ENCODE measurements around the gene GREM2. TPM values are rescaled to one million over a fixed set of nuclear protein-coding genes. Genes with fewer than 3 reads are reported as not detected.

The GREM2 gene
- total RNA-seq, 5 donors from 2014 or later (not counting 1 experiment from before 2014, with no cell fraction given): 0.23 to 2.9 (median 0.98) TPM

DNA sequence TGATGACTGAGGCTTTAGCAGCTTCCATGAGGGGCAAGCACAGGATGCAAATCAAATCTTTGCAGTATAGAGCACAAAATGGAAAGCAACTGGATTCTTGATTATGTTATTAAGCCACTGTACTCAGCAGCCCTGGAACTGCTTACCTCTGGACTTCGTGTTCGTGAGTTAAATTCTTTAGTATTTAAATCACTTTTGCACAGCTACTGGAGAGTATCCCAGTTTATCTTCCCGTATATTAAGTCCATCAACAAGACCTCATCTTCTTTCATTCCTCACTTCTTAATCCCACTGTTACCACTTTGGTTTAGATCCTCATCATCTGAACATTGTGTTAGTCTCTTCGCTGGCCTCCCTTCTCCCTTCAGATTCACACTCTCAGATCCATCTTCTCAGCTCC is 108.9 kb downstream of the GREM2 start:
- CTCF ChIA-PET: no interaction called here
- 68% methylated on average over 4 of the region's 4 CpGs for WGBS (ENCODE audit: insufficient coverage)
- POLR2A ChIA-PET: no interaction called here

DNA sequence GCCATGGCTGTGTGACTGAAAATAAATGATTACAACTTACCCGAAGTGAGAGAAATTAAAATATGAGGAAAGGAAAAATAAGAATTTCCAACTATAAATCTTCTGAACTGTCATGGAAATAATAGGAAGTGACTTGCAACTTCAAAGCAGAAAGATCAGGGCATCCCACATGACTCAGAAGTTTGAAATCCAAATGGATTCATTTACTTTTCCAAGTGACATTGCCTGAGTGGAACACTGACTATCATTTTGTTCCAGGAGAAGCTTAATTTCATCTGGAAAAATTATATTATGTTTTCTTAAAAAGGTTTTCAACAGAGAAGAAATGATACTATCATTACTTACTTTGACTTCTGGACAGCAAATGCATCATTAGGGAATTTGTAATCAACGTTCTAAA is 110.8 kb downstream of the GREM2 start:
- Mint-ChIP-seq H3K27me3 (no peaks in the 10 kb centered on the region), H3K9me3 (no peaks in the 10 kb centered on the region), H3K4me1 (peaks cover 0 to 4% (median 2%) of the 10 kb centered on the region in 3 donors), H3K4me3 (no peak overlapping the region), H3K27ac (no peak overlapping the region), H3K36me3 (no peaks in the 10 kb centered on the region)
- Histone ChIP-seq H3K4me1 (ENCODE audit: control insufficient read depth in 1 of 2, extremely low read depth in 1 of 2, insufficient read depth in 2 of 2, low read length in 2 of 2) (no peaks in the 10 kb centered on the region), H3K27me3 (replicated peaks in 1 of 2; ENCODE audit: control insufficient read depth in 2 of 2, extremely low read depth in 1 of 2, insufficient read depth in 2 of 2, low read length in 1 of 2) (no peaks in the 10 kb centered on the region), H3K4me3 (ENCODE audit: control insufficient read depth in 1 of 2, extremely low read depth in 1 of 2, low read length in 1 of 2) (no peak overlapping the region), H3K9me3 (no peaks in the 10 kb centered on the region), H3K27ac (ENCODE audit: low read length) (no peak overlapping the region), H3K36me3 (ENCODE audit: control insufficient read depth in 2 of 2, extremely low read depth in 1 of 2, insufficient read depth in 1 of 2, low read length in 1 of 2) (no peaks in the 10 kb centered on the region)
- 60% methylated on average over 1 of the region's 2 CpGs for WGBS (ENCODE audit: insufficient coverage)
- ChIA-PET POLR2A (interaction anchor here in 1 of 2 donors (1.2 kb wide), 1 partner anchor 12 kb away, joined by 3 read pairs; no protein-coding TSS in a partner anchor), CTCF (interaction anchor here in 1 of 2 donors (0.7 kb wide), 1 partner anchor 21 kb away, joined by 3 read pairs; no protein-coding TSS in a partner anchor)
- DNase-seq (no peak), ATAC-seq (replicated peaks in 1 of 4) (no peak)

More for the DNA sequence above, 108.9 kb downstream of the GREM2 start:
- H3K36me3 ChIP-seq (ENCODE audit: control insufficient read depth in 2 of 2, extremely low read depth in 1 of 2, insufficient read depth in 1 of 2, low read length in 1 of 2): no peaks in the 10 kb centered on the region
- no peaks in the 10 kb centered on the region for H3K27me3 Mint-ChIP-seq
- no peak overlapping the region for H3K27ac ChIP-seq (ENCODE audit: low read length)
- H3K4me1 Mint-ChIP-seq: peaks cover 0 to 4% (median 2%) of the 10 kb centered on the region in 3 donors
- no peaks in the 10 kb centered on the region for H3K36me3 Mint-ChIP-seq
- no peak for ATAC-seq (replicated peaks in 1 of 4)
- H3K4me1 ChIP-seq (ENCODE audit: control insufficient read depth in 1 of 2, extremely low read depth in 1 of 2, insufficient read depth in 2 of 2, low read length in 2 of 2): no peaks in the 10 kb centered on the region
- no peaks in the 10 kb centered on the region for H3K9me3 Mint-ChIP-seq
- no peak overlapping the region for H3K4me3 ChIP-seq (ENCODE audit: control insufficient read depth in 1 of 2, extremely low read depth in 1 of 2, low read length in 1 of 2)
- H3K9me3 ChIP-seq: no peaks in the 10 kb centered on the region
- no peak overlapping the region for H3K4me3 Mint-ChIP-seq
- no peak for DNase-seq
- no peak overlapping the region for H3K27ac Mint-ChIP-seq
- no peaks in the 10 kb centered on the region for H3K27me3 ChIP-seq (replicated peaks in 1 of 2; ENCODE audit: control insufficient read depth in 2 of 2, extremely low read depth in 1 of 2, insufficient read depth in 2 of 2, low read length in 1 of 2)

DNA sequence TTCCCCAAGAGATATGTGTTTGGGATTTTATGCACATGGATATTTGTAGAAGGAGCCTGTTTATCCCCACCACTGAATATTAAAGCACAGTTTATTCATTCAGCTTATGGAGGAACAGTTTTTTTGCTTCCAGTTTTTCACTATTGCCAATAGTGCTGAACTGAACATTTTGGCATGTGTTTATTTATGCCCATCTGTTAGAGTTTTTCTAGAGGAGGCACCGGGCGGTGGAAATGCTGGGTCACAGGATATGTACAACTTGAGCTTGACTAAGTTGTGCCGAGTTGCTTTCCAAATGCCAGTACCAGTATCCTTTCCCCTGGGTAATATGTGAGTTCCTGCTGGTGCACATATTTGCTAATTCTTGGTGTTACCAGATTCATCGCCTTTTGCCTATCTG is 111.3 kb downstream of the GREM2 start:
- no peak overlapping the region for H3K27ac ChIP-seq (ENCODE audit: low read length)
- DNase-seq: no peak
- no peaks in the 10 kb centered on the region for H3K27me3 Mint-ChIP-seq

DNA sequence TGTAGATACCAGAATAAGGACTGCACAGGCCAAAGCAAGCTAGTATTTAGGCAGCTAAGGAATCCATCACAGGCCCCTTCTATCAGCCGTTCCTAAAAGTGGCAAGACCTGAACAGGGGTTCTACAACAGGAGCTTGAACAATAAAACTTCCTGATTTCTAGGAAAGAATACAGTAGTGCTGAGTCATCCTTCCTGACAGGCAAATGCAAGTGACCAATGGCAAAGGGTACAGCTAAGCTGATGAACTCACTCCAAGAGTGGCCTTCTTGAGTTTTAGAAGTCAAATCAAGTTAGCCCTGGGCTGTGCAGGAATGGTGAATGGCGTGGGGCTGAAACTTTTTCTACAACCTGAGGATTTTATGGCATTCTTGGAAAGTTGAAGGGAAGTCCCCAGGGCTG is 112.9 kb downstream of the GREM2 start:
- H3K4me3 Mint-ChIP-seq: no peak overlapping the region
- DNase-seq (no peak), ATAC-seq (replicated peaks in 1 of 4) (no peak)
- Histone ChIP-seq H3K4me3 (ENCODE audit: control insufficient read depth in 1 of 2, extremely low read depth in 1 of 2, low read length in 1 of 2) (no peak overlapping the region), H3K9me3 (no peaks in the 10 kb centered on the region), H3K27me3 (replicated peaks in 1 of 2; ENCODE audit: control insufficient read depth in 2 of 2, extremely low read depth in 1 of 2, insufficient read depth in 2 of 2, low read length in 1 of 2) (no peaks in the 10 kb centered on the region), H3K36me3 (ENCODE audit: control insufficient read depth in 2 of 2, extremely low read depth in 1 of 2, insufficient read depth in 1 of 2, low read length in 1 of 2) (no peaks in the 10 kb centered on the region), H3K27ac (ENCODE audit: low read length) (no peak overlapping the region), H3K4me1 (ENCODE audit: control insufficient read depth in 1 of 2, extremely low read depth in 1 of 2, insufficient read depth in 2 of 2, low read length in 2 of 2) (no peaks in the 10 kb centered on the region)
- POLR2A ChIA-PET: no interaction called here
- no peaks in the 10 kb centered on the region for H3K27me3 Mint-ChIP-seq
- H3K4me1 Mint-ChIP-seq: no peaks in the 10 kb centered on the region
- no peaks in the 10 kb centered on the region for H3K36me3 Mint-ChIP-seq
- CTCF ChIA-PET: no interaction called here
- H3K27ac Mint-ChIP-seq: no peak overlapping the region
- no peaks in the 10 kb centered on the region for H3K9me3 Mint-ChIP-seq
- 0% methylated on average over 1 of the region's 2 CpGs for WGBS (ENCODE audit: insufficient coverage)

More for the DNA sequence above, 111.3 kb downstream of the GREM2 start:
- Histone ChIP-seq H3K4me3 (ENCODE audit: control insufficient read depth in 1 of 2, extremely low read depth in 1 of 2, low read length in 1 of 2) (no peak overlapping the region), H3K9me3 (no peaks in the 10 kb centered on the region), H3K27me3 (replicated peaks in 1 of 2; ENCODE audit: control insufficient read depth in 2 of 2, extremely low read depth in 1 of 2, insufficient read depth in 2 of 2, low read length in 1 of 2) (no peaks in the 10 kb centered on the region), H3K36me3 (ENCODE audit: control insufficient read depth in 2 of 2, extremely low read depth in 1 of 2, insufficient read depth in 1 of 2, low read length in 1 of 2) (no peaks in the 10 kb centered on the region), H3K4me1 (ENCODE audit: control insufficient read depth in 1 of 2, extremely low read depth in 1 of 2, insufficient read depth in 2 of 2, low read length in 2 of 2) (no peaks in the 10 kb centered on the region)
- ATAC-seq (replicated peaks in 1 of 4): no peak
- ChIA-PET CTCF (interaction anchor here in 1 of 2 donors (0.7 kb wide), 1 partner anchor 22 kb away, joined by 3 read pairs; no protein-coding TSS in a partner anchor), POLR2A (interaction anchor here in 1 of 2 donors (1.2 kb wide), 1 partner anchor 12 kb away, joined by 3 read pairs; no protein-coding TSS in a partner anchor)
- Mint-ChIP-seq H3K4me3 (no peak overlapping the region), H3K36me3 (no peaks in the 10 kb centered on the region), H3K27ac (no peak overlapping the region), H3K4me1 (peaks cover 0 to 4% (median 2%) of the 10 kb centered on the region in 3 donors), H3K9me3 (no peaks in the 10 kb centered on the region)
- 91% methylated on average over 4 of the region's 4 CpGs for WGBS (ENCODE audit: insufficient coverage)

DNA sequence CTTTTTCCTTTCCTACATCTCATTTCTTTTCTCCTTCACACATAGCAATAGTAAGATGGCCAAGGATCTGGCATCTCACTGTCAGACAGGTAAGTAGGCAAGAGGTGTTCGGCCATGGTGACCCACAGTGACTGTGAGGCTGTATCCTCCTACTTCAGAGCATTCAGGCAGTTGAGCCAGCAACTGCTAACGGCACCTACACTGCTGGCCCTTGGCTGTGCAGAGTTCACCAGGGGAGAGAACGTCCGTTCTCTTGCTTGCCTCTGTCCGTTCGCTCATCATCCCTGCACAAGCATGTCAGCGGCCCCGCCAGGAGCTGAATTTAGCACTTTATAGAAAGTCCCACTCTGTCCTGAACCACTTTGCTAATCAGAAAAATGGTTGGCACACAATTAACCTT is 113.6 kb downstream of the GREM2 start:
- H3K9me3 ChIP-seq: no peaks in the 10 kb centered on the region
- 94% methylated on average over 8 of the region's 8 CpGs for WGBS (ENCODE audit: insufficient coverage)
- no peak overlapping the region for H3K27ac Mint-ChIP-seq
- H3K27me3 ChIP-seq (replicated peaks in 1 of 2; ENCODE audit: control insufficient read depth in 2 of 2, extremely low read depth in 1 of 2, insufficient read depth in 2 of 2, low read length in 1 of 2): peaks cover 0 to 3% of the 10 kb centered on the region in 2 experiments
- ATAC-seq (replicated peaks in 1 of 4) (no peak), DNase-seq (no peak)
- H3K9me3 Mint-ChIP-seq: no peaks in the 10 kb centered on the region
- H3K36me3 Mint-ChIP-seq: no peaks in the 10 kb centered on the region
- H3K36me3 ChIP-seq (ENCODE audit: control insufficient read depth in 2 of 2, extremely low read depth in 1 of 2, insufficient read depth in 1 of 2, low read length in 1 of 2): no peaks in the 10 kb centered on the region
- POLR2A ChIA-PET: no interaction called here
- no peaks in the 10 kb centered on the region for H3K27me3 Mint-ChIP-seq
- no peak overlapping the region for H3K27ac ChIP-seq (ENCODE audit: low read length)
- no peaks in the 10 kb centered on the region for H3K4me1 ChIP-seq (ENCODE audit: control insufficient read depth in 1 of 2, extremely low read depth in 1 of 2, insufficient read depth in 2 of 2, low read length in 2 of 2)
- no peak overlapping the region for H3K4me3 Mint-ChIP-seq
- CTCF ChIA-PET: no interaction called here
- no peak overlapping the region for H3K4me3 ChIP-seq (ENCODE audit: control insufficient read depth in 1 of 2, extremely low read depth in 1 of 2, low read length in 1 of 2)
- no peaks in the 10 kb centered on the region for H3K4me1 Mint-ChIP-seq

DNA sequence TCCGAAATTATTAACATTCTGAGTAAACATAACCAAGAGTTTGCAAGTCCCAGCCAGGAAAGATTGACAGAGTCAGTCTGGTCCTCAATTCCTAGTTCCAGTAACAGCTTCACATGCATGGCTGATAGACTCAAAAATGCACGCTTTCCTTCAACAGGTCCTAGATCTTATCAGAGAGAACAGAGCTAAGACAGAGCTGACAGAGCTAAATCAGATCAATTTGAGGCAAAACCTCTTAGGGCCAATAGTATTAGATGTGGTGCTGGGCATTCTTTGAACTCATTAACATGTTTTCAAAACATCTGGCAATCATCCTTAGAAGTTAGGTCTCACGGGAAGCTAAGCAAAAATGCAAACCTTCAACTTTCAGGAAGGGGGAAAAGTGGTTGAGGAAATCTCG is 114.0 kb downstream of the GREM2 start:
- H3K4me1 Mint-ChIP-seq: no peaks in the 10 kb centered on the region
- no peaks in the 10 kb centered on the region for H3K36me3 Mint-ChIP-seq
- CTCF ChIA-PET: no interaction called here
- Histone ChIP-seq H3K4me3 (ENCODE audit: control insufficient read depth in 1 of 2, extremely low read depth in 1 of 2, low read length in 1 of 2) (no peak overlapping the region), H3K27ac (ENCODE audit: low read length) (no peak overlapping the region), H3K27me3 (replicated peaks in 1 of 2; ENCODE audit: control insufficient read depth in 2 of 2, extremely low read depth in 1 of 2, insufficient read depth in 2 of 2, low read length in 1 of 2) (peaks cover 0 to 6% of the 10 kb centered on the region in 2 experiments), H3K36me3 (ENCODE audit: control insufficient read depth in 2 of 2, extremely low read depth in 1 of 2, insufficient read depth in 1 of 2, low read length in 1 of 2) (no peaks in the 10 kb centered on the region), H3K9me3 (no peaks in the 10 kb centered on the region), H3K4me1 (ENCODE audit: control insufficient read depth in 1 of 2, extremely low read depth in 1 of 2, insufficient read depth in 2 of 2, low read length in 2 of 2) (no peaks in the 10 kb centered on the region)
- H3K4me3 Mint-ChIP-seq: no peak overlapping the region
- no peaks in the 10 kb centered on the region for H3K9me3 Mint-ChIP-seq
- ATAC-seq (replicated peaks in 1 of 4): no peak
- no peak for DNase-seq
- no peaks in the 10 kb centered on the region for H3K27me3 Mint-ChIP-seq
- POLR2A ChIA-PET: no interaction called here
- H3K27ac Mint-ChIP-seq: no peak overlapping the region
- WGBS (ENCODE audit: insufficient coverage): no CpG with 5 or more reads among the region's 4 CpGs

DNA sequence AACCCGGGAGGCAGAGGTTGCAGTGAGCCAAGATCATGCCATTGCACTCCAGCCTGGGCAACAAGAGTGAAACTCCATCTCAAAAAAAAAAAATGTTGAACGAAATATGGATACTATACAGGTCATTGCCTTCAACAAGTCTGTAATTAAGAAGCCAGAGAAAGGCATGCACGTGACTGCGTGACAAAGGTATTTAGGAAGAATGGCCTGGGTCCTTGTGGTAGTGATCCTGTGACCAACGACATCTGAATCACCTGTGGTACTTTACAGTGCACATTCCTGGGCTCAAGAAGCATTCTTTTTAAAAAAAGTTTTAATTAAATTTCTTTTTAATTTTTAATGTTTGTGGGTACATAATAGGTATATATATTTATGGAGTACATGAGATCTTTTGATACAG is 115.0 kb downstream of the GREM2 start:
- WGBS (ENCODE audit: insufficient coverage): 80% methylated on average over 5 of the region's 5 CpGs
- no peak for DNase-seq
- H3K4me3 Mint-ChIP-seq: no peak overlapping the region
- no peaks in the 10 kb centered on the region for H3K36me3 ChIP-seq (ENCODE audit: control insufficient read depth in 2 of 2, extremely low read depth in 1 of 2, insufficient read depth in 1 of 2, low read length in 1 of 2)
- peaks cover 0 to under 1% of the 10 kb centered on the region in 2 donors for H3K27me3 Mint-ChIP-seq
- H3K4me1 ChIP-seq (ENCODE audit: control insufficient read depth in 1 of 2, extremely low read depth in 1 of 2, insufficient read depth in 2 of 2, low read length in 2 of 2): no peaks in the 10 kb centered on the region
- POLR2A ChIA-PET: no interaction called here
- CTCF ChIA-PET: no interaction called here
- no peaks in the 10 kb centered on the region for H3K36me3 Mint-ChIP-seq
- peaks cover 0 to 3% (median 3%) of the 10 kb centered on the region in 3 donors for H3K9me3 Mint-ChIP-seq
- no peak overlapping the region for H3K4me3 ChIP-seq (ENCODE audit: control insufficient read depth in 1 of 2, extremely low read depth in 1 of 2, low read length in 1 of 2)
- no peak overlapping the region for H3K27ac ChIP-seq (ENCODE audit: low read length)
- no peaks in the 10 kb centered on the region for H3K9me3 ChIP-seq
- no peaks in the 10 kb centered on the region for H3K4me1 Mint-ChIP-seq
- peaks cover under 1 to 10% of the 10 kb centered on the region in 2 experiments for H3K27me3 ChIP-seq (replicated peaks in 1 of 2; ENCODE audit: control insufficient read depth in 2 of 2, extremely low read depth in 1 of 2, insufficient read depth in 2 of 2, low read length in 1 of 2)
- no peak overlapping the region for H3K27ac Mint-ChIP-seq
- ATAC-seq (replicated peaks in 1 of 4): no peak

Data from T-cell (primary cell).